HG03520 (cell line): ENCODE results near the gene SH3RF3.

Experiments
- ATAC-seq: cut with Tn5 transposase; IDR thresholded peaks from one replicate; pipeline ENCODE4 v1.9.1; 2021; ENCODE audit warnings: mild to moderate bottlenecking, moderate library complexity; ENCODE audit not compliant: unreplicated experiment

The SH3RF3 gene

DNA sequence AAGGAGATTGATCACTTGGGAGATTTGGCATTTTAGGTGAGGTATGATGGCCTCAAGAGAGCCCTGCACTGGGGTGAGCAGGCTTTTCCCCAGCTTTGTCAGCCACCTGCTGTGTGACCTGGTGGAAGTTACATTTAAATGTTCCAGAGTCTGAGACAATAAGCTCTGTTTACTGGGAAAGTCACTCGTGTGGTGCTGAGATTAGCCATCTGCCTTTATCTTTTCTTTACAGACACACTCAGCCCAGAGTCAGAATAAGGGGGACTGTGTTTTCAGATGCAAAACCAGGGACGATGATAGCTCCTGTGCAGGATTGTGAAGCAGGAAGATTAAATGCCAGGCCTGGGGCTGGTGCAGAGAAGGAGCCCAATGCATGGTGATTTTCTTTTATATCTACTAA lies 47.9 kb downstream of the SH3RF3 start:
- ATAC-seq, result no peak

DNA sequence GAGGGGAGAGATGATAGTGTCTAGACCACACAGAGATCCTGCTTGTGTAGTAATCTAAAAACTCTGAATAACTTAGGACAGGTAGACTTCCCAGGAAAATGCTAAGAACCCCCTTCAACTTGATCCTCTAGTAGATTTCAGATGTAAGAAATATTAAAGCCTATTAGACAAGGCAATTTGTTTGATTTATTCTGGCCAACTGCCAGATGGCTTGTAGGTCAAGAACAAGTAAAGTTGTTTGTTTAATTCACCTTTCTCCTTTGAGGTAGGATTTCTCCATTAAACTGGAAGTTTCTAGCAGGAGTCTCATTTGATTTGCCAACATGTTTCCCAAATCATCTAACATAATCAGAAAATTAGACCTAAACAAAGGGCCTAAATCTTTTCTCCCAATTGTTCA lies 48.6 kb downstream of the SH3RF3 start:
- no peak for ATAC-seq

- no peak for ATAC-seq
These were observed 50.0 kb downstream of the SH3RF3 start for GRCh38 chr2:109178968-109179367.

- ATAC-seq, result no peak
These were observed 51.8 kb downstream of the SH3RF3 start for GRCh38 chr2:109180786-109181185.

DNA sequence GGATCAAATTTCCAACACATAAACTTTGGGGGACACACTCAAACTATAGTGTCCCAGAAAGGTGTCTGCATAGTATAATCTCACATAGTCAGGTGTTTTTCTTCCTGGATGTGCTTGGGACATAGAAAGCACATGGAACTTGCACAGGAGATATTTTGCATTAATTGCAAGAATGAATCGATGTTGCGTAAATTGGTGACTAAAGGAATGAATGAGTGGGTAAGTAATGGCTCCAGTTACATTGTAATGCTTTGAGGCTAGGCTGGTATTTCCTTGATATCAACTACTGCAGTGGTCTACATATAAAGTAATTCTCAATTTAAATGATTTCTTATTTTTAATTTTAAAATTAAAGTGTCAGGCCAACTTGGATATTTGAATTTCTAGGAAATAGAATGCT lies 53.4 kb downstream of the SH3RF3 start:
- ATAC-seq, result no peak

GRCh38 chr2:109183871-109184270 lies 54.9 kb downstream of the SH3RF3 start:
- no peak for ATAC-seq

- ATAC-seq, result no peak
These were observed 55.4 kb downstream of the SH3RF3 start for GRCh38 chr2:109184368-109184767.

DNA sequence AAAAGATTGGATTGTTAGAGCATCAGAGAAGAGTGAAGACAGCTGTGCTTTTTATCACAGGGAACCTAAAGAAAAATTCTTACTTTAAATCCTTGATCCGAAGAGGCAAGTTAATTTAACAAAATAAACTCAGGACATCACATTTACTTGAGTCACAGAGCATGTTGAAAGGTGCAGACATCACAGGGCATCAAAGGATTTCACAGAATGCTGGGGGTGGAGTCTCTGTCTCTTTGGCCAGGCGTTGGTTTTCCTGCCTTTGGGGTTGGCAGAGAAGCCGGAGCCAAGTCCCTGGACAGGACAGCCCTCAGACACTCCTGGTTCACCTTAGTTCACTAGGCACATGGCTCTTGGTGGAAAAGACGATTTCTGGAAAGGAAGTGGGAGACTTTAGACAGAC lies 56.3 kb downstream of the SH3RF3 start:
- ATAC-seq, result no peak

DNA sequence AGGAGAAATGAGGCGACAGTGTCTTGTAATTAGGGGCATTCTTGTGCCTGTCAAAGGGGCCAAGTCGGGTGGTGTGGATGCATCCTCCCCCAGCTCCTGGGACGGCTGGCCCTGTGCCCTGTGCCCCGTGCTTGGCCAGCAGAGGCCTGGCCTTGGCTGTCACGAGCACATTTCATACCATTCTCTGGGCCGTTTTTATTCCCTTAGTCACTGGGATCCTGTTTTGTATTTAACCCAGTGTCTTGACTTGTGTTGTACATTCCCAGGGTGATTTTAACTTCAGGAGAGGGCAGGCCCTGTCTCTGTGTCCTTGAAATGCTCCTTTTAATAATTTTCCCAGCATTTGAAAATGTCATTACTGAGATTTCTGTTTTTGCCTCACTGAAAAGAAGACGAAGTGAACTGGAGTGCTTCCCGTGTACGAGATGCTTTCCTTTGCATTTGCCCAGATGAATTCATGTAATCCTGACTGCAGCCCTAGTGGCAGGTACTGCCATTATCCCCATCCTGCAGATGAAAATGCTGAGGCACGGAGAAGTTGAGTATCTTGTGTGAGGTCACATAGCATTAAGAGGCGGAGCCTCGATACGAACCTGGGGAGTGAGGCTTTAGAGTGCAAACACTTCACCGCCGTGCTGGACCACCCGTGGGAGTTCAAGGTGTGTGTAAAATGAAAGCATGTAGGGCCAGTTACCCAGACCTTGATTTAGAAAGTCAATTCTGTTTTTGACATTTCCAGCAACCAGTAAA lies 57.0 kb downstream of the SH3RF3 start:
- ATAC-seq, result no peak

DNA sequence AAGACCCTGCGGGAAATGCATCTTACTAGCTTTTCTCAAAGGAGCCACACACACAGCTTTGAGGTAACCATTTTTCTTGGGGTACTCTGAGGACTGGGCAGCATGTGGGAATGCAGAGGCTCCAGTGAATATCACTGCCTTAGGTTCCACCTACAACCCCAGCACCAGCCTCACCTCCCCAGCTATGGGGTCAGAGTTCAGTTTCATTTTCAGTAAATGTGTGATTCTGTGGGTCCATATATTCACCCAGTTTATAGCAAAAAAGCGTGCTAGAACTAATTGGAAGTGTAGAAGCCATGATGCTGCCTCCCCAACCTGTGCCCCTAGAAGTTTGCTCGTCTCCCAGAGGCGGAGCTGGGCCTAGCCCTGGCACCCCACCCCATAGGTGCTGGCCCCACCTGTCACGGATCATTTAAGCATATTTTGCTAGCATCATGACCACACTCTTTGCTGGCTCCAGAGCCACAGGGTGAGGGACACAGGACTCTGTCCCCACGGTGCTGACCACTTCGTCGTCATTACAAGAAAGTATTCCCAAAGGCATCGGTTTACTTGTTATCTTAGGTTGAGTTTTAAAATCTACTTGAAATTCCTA lies 57.7 kb downstream of the SH3RF3 start:
- ATAC-seq, result no peak

DNA sequence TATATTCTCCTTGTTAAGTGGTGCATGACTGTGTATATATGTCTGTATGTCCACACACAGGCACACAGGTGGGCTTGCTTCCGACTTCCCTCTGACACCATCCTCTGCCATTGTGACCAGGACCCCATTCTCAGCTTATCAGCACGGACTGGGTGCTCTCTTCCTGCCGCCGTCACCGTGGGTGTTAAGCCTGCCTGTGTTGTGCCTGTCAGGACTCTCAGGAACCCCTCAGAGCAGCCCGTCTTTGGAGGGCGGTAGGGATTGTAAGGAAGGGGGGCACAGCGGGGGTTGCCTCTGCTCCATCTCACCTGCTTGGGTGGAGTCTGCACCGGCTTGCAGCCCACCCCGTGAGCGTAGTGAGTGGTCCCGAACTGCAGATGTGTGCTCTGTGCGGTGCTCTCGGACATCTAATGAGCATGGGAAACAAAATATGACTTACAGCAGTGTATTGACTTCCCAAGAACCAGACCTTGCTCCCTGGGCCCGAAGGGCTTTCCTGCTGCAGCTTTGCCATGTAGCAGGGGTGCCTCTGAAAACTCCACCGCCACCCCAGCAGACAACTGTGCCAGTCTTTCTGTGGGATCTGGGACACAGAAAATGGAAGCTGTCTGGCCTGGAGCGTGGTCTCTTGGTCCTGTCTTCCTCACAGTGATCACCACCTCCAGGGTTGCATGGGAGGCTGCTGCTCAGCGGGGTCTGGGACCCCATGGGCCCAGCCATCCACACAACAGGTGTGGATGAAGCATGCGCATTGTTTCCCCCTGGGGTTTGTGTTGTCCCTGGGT lies 58.9 kb downstream of the SH3RF3 start:
- no peak for ATAC-seq

DNA sequence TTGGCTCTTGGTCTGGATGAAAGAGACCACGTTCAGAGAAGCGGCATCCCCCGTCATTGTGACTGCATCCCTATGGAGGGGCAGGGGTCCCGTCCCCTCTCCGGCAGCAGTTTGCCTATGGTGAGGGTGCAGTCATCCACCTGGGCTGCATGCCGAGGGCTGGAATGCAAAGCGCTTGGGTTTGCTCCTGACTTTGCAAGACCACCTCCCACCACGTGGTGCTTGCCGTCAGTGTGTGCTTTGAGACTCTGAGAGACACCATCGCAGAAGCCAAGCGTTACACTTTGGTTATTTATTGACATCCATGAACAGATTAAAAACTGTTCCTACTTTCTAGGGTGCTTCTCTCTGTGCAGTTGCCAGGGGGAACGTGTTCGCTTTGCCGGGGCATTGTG lies 59.5 kb downstream of the SH3RF3 start:
- no peak for ATAC-seq

DNA sequence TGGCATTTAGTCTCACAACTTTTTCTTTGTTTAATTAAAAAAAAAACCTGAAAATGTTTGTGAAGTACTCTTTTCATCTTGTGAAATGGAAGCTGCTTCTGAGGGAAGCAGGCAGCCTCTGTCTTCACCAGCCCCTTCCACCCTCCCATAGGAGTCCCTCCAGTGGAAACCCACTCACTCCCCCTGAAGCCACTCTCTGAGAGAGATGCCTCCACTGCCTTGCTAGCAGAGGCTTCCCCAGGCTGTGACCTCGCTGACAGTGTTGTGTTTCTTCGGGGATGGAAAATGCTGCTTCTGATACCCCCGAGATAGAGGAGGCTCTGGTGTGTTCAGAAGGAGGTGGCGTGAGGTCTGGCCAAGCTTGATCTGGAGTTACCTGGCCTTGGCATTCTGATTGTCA lies 59.9 kb downstream of the SH3RF3 start:
- no peak for ATAC-seq

DNA sequence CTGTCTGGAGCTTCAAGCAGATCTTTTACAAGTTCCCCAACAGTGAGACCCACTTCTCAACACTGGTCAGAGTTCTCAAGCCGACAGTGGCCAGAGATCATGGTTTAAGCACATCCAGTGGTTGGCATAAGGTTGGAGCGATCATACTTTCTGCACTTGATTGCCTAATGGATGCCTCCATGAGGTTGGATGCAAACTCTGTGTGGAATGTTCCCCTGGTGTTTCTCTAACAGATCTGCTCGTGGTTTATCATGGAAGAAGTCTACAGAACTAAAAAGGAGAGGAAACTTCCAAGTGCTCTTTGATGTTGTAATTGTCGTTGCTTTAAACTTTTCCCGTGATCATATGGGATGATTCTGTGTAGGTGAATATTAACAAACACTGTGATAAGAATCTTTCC lies 60.7 kb downstream of the SH3RF3 start:
- no peak for ATAC-seq

GRCh38 chr2:109193807-109194619 lies 65.0 kb downstream of the SH3RF3 start:
- ATAC-seq, result no peak

DNA sequence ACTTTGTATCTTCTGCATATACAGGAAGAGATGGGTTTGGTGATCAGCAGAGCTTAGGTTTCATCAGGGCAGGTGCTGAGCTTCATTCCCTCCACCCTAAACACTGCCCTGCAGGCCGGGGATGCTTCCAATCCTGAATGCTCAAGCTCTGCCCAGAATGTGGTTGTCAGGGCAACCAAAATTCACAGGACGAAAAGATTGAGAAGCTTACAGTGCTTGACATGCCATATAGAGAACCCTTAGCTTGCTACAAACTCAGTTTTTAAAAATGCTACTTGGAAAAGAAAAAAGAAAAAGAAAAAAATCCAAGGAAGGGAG lies 65.6 kb downstream of the SH3RF3 start:
- no peak for ATAC-seq

- ATAC-seq, result no peak
These were observed 66.4 kb downstream of the SH3RF3 start for GRCh38 chr2:109195193-109196045.

- ATAC-seq, result no peak
These were observed 67.3 kb downstream of the SH3RF3 start for GRCh38 chr2:109196081-109196875.

- ATAC-seq, result no peak
These were observed 68.8 kb downstream of the SH3RF3 start for GRCh38 chr2:109197491-109198418.
